ENCODE data around the gene DIMT1. TPM values are rescaled to one million over a fixed set of nuclear protein-coding genes. Genes with fewer than 3 reads are reported as not detected.

The DIMT1 gene
- polyA plus RNA-seq, 1 donor (not counting 4 experiments of a cell fraction or from before 2014, with no cell fraction given), result 49.9 TPM

- no peak overlapping the region for H3K4me2 ChIP-seq (ENCODE audit: control insufficient read depth, extremely low read depth, insufficient read depth, low read depth, low read length)
- peak overlapping the region; percentile 75 for H3K27ac ChIP-seq (ENCODE audit: control insufficient read depth, insufficient read depth, low read length)
- no peaks in the 10 kb centered on the region for H3K79me2 ChIP-seq (ENCODE audit: control insufficient read depth, insufficient read depth, low read length)
- H3K27me3 ChIP-seq (ENCODE audit: control insufficient read depth, extremely low read depth, insufficient read depth, low read length), result no peaks in the 10 kb centered on the region
- H2AFZ ChIP-seq (ENCODE audit: control insufficient read depth, low read length), result no peak overlapping the region
- DNase-seq (ENCODE audit: low read depth, low spot score), result no peak
- H3K9me1 ChIP-seq (ENCODE audit: control insufficient read depth, extremely low read depth, insufficient read depth, low read length), result no peaks in the 10 kb centered on the region
- peak overlapping the region; percentile 33 for H3K9ac ChIP-seq (ENCODE audit: control insufficient read depth, extremely low read depth, insufficient read depth, low read length)
- dilution Hi-C loops (cut with MboI; ENCODE audit: extremely low pct_ligation_motif_present, low sequenced_read_pairs), result no loop called here
- FAIRE-seq, result no peak
- no peak overlapping the region for H3K4me3 ChIP-seq (ENCODE audit: control insufficient read depth in 2 of 3, extremely low read depth in 1 of 3, insufficient read depth in 2 of 3, low read depth in 1 of 3, low read length in 3 of 3)
- H3K9me3 ChIP-seq (ENCODE audit: control insufficient read depth, low read depth, low read length), result no peaks in the 10 kb centered on the region
- H3K4me1 ChIP-seq (ENCODE audit: control insufficient read depth, extremely low read depth, insufficient read depth, low read length), result peaks cover 19% of the 10 kb centered on the region
- H4K20me1 ChIP-seq (ENCODE audit: control insufficient read depth, extremely low read depth, insufficient read depth, low read length), result peaks cover 2% of the 10 kb centered on the region
- TF ChIP-seq EZH2 (IDR thresholded peaks at IDR 0.05; ENCODE audit: low read length), result no peak
- TF ChIP-seq CTCF (optimal IDR thresholded peaks at IDR 0.05 in 1 of 3, IDR thresholded peaks at IDR 0.05 in 1 of 3, conservative IDR thresholded peaks at IDR 0.05 in 1 of 3; ENCODE audit: extremely low read depth in 1 of 3, insufficient read depth in 2 of 3, low read length in 3 of 3), result no peak
- H3K36me3 ChIP-seq (ENCODE audit: control insufficient read depth in 2 of 2, extremely low read depth in 1 of 2, insufficient read depth in 2 of 2, low read length in 2 of 2), result peaks cover 11 to 16% of the 10 kb centered on the region in 2 experiments
Observed at GRCh38 chr5:62385131-62385530, 18.6 kb downstream of the DIMT1 start.

- no peak overlapping the region for H3K4me3 ChIP-seq (ENCODE audit: control insufficient read depth in 2 of 3, extremely low read depth in 1 of 3, insufficient read depth in 2 of 3, low read depth in 1 of 3, low read length in 3 of 3)
- H3K79me2 ChIP-seq (ENCODE audit: control insufficient read depth, insufficient read depth, low read length), result no peaks in the 10 kb centered on the region
- no peak for DNase-seq (ENCODE audit: low read depth, low spot score)
- H3K27ac ChIP-seq (ENCODE audit: control insufficient read depth, insufficient read depth, low read length), result no peak overlapping the region
- peaks cover 7% of the 10 kb centered on the region for H3K4me1 ChIP-seq (ENCODE audit: control insufficient read depth, extremely low read depth, insufficient read depth, low read length)
- FAIRE-seq, result no peak
- TF ChIP-seq EZH2 (IDR thresholded peaks at IDR 0.05; ENCODE audit: low read length), result no peak
- no peak for TF ChIP-seq CTCF (optimal IDR thresholded peaks at IDR 0.05 in 1 of 3, IDR thresholded peaks at IDR 0.05 in 1 of 3, conservative IDR thresholded peaks at IDR 0.05 in 1 of 3; ENCODE audit: extremely low read depth in 1 of 3, insufficient read depth in 2 of 3, low read length in 3 of 3)
- no peak overlapping the region for H3K4me2 ChIP-seq (ENCODE audit: control insufficient read depth, extremely low read depth, insufficient read depth, low read depth, low read length)
- H3K9me1 ChIP-seq (ENCODE audit: control insufficient read depth, extremely low read depth, insufficient read depth, low read length), result no peaks in the 10 kb centered on the region
- no peaks in the 10 kb centered on the region for H4K20me1 ChIP-seq (ENCODE audit: control insufficient read depth, extremely low read depth, insufficient read depth, low read length)
- peaks cover 0 to 12% of the 10 kb centered on the region in 2 experiments for H3K36me3 ChIP-seq (ENCODE audit: control insufficient read depth in 2 of 2, extremely low read depth in 1 of 2, insufficient read depth in 2 of 2, low read length in 2 of 2)
- H3K27me3 ChIP-seq (ENCODE audit: control insufficient read depth, extremely low read depth, insufficient read depth, low read length), result no peaks in the 10 kb centered on the region
- H3K9ac ChIP-seq (ENCODE audit: control insufficient read depth, extremely low read depth, insufficient read depth, low read length), result no peak overlapping the region
- dilution Hi-C loops (cut with MboI; ENCODE audit: extremely low pct_ligation_motif_present, low sequenced_read_pairs), result no loop called here
- no peaks in the 10 kb centered on the region for H3K9me3 ChIP-seq (ENCODE audit: control insufficient read depth, low read depth, low read length)
- H2AFZ ChIP-seq (ENCODE audit: control insufficient read depth, low read length), result no peak overlapping the region
Observed at GRCh38 chr5:62376064-62376463, 27.6 kb downstream of the DIMT1 start.

Measured in keratinocyte (primary cell).